22Rv1 (cell line): ENCODE results near the gene CTR9.

ENCODE experiments used
- H3K27ac ChIP-seq: fragments of 450-650 bp; 2 replicates; pipeline ENCODE4 v1.5.1; 2017
- CTCF ChIP-seq: fragments of 450-650 bp; IDR thresholded peaks from 2 replicates; pipeline ENCODE4 v1.5.1; 2017; ENCODE audit warnings: mild to moderate bottlenecking
- ZFX ChIP-seq: fragments of 450-650 bp; IDR thresholded peaks from 2 replicates; pipeline ENCODE4 v1.6.1; 2017; ENCODE audit warnings: antibody characterized with exemption, borderline replicate concordance

The CTR9 gene

GRCh38 chr11:10752486-10752885 is 1.4 kb downstream of the CTR9 start:
- TF ChIP-seq ZFX: no peak
- TF ChIP-seq CTCF: no peak
- no peak overlapping the region for H3K27ac ChIP-seq

GRCh38 chr11:10758957-10759356 is 7.9 kb downstream of the CTR9 start:
- H3K27ac ChIP-seq: no peak overlapping the region
- TF ChIP-seq ZFX (no peak), CTCF (peak; percentile 58)

- TF ChIP-seq ZFX (no peak), CTCF (no peak)
Measured at GRCh38 chr11:10761085-10761698, 10.1 kb downstream of the CTR9 start.

GRCh38 chr11:10762185-10762584 is 11.1 kb downstream of the CTR9 start:
- H3K27ac ChIP-seq: no peak overlapping the region
- no peak for TF ChIP-seq CTCF
- no peak for TF ChIP-seq ZFX

More at GRCh38 chr11:10761085-10761698, 10.1 kb downstream of the CTR9 start:
- H3K27ac ChIP-seq: no peak overlapping the region

GRCh38 chr11:10762913-10763421 is 11.9 kb downstream of the CTR9 start:
- TF ChIP-seq CTCF (no peak), ZFX (no peak)
- no peak overlapping the region for H3K27ac ChIP-seq

- H3K27ac ChIP-seq: no peak overlapping the region
- TF ChIP-seq CTCF (no peak), ZFX (no peak)
Measured at GRCh38 chr11:10763766-10764165, 12.7 kb downstream of the CTR9 start.

GRCh38 chr11:10764412-10764811 is 13.4 kb downstream of the CTR9 start:
- no peak for TF ChIP-seq ZFX
- no peak for TF ChIP-seq CTCF
- no peak overlapping the region for H3K27ac ChIP-seq
